IMR-90 (cell line): ENCODE data around the gene INPP5A. TPM values are rescaled to one million over a fixed set of nuclear protein-coding genes. Genes with fewer than 3 reads are reported as not detected.

Source experiments
- ATAC-seq: fragments of 200-7000 bp; cut with Tn5 transposase; 2 replicates; pipeline ENCODE4 v1.9.1; 2020; ENCODE audit warnings: low read depth, mild to moderate bottlenecking, moderate library complexity
- BruUV-seq: library from RNA; stranded (reverse); fragments of 400-500 nt; replicated peaks from 2 replicates; lab custom pipeline; 2021; lab: Mats Ljungman, UMichigan
- CTCF ChIA-PET: fragments of 300-600 bp; formaldehyde crosslinking; extraction: SDS; loops from one replicate; lab custom pipeline; 2021; ENCODE audit warnings: antibody characterized with exemption; lab: Yijun Ruan, JAX
- POLR2A ChIA-PET: fragments of 300-600 bp; sonication (Branson Sonifier 250); formaldehyde crosslinking; loops from one replicate; lab custom pipeline; 2022; ENCODE audit warnings: antibody characterized with exemption; ENCODE audit not compliant: unreplicated experiment; lab: Charles Lee
- DNase-seq: peaks from one replicate; pipeline ENCODE4 v3.0.0; 2013
- H2AFZ ChIP-seq: replicated peaks from 2 replicates; pipeline ENCODE3; 2013; ENCODE audit warnings: low read length, mild to moderate bottlenecking; ENCODE audit not compliant: poor library complexity
- H2AK5ac ChIP-seq: 2 replicates; pipeline ENCODE4 v1.6.1; 2013; ENCODE audit warnings: low read depth, low read length, inconsistent platforms
- H2AK9ac ChIP-seq: replicated peaks from 2 replicates; pipeline ENCODE3; 2013; ENCODE audit warnings: mild to moderate bottlenecking, low read depth, low read length, moderate library complexity; ENCODE audit not compliant: poor library complexity
- H2BK120ac ChIP-seq: 2 replicates; pipeline ENCODE4 v1.6.1; 2013; ENCODE audit warnings: low read depth, low read length, inconsistent platforms
- H2BK15ac ChIP-seq: 3 replicates; pipeline ENCODE4 v1.6.1; 2013; ENCODE audit warnings: low read depth, low read length, inconsistent platforms
- H2BK20ac ChIP-seq: 2 replicates; pipeline ENCODE4 v1.6.1; 2013; ENCODE audit warnings: low read depth, mild to moderate bottlenecking, inconsistent platforms, low read length, moderate library complexity
- H2BK5ac ChIP-seq: 2 replicates; pipeline ENCODE4 v1.6.1; 2013; ENCODE audit warnings: mild to moderate bottlenecking, low read depth, low read length, inconsistent platforms; ENCODE audit not compliant: poor library complexity, severe bottlenecking
- H3K14ac ChIP-seq: replicated peaks from 2 replicates; pipeline ENCODE4 v1.6.1; 2013; ENCODE audit warnings: low read depth, low read length, inconsistent platforms
- H3K18ac ChIP-seq: 2 replicates; pipeline ENCODE4 v1.6.1; 2013; ENCODE audit warnings: low read depth, low read length, control low read depth
- H3K23ac ChIP-seq: 2 replicates; pipeline ENCODE4 v1.6.1; 2013; ENCODE audit warnings: low read depth, low read length, inconsistent platforms
- H3K27ac ChIP-seq: 2 replicates; pipeline ENCODE4 v1.5.1; 2013; ENCODE audit warnings: mild to moderate bottlenecking, control low read depth, low read length; ENCODE audit not compliant: insufficient read depth
- H3K27me3 ChIP-seq: 2 replicates; pipeline ENCODE4 v1.6.1; 2013; ENCODE audit warnings: low read length; ENCODE audit not compliant: control insufficient read depth, insufficient read depth
- H3K36me3 ChIP-seq: 2 replicates; pipeline ENCODE4 v1.6.1; 2013; ENCODE audit warnings: low read length, mixed read lengths; ENCODE audit not compliant: control insufficient read depth, insufficient read depth
- H3K4ac ChIP-seq: 2 replicates; pipeline ENCODE4 v1.6.1; 2013; ENCODE audit warnings: low read depth, low read length, inconsistent platforms
- H3K4me1 ChIP-seq: 2 replicates; pipeline ENCODE4 v1.6.1; 2013; ENCODE audit warnings: low read length, mixed read lengths; ENCODE audit not compliant: control insufficient read depth, insufficient read depth
- H3K4me2 ChIP-seq: 2 replicates; pipeline ENCODE4 v1.6.1; 2013; ENCODE audit warnings: low read depth, mild to moderate bottlenecking, control low read depth, low read length, moderate library complexity
- H3K4me3 ChIP-seq: 2 replicates; pipeline ENCODE4 v1.5.1; 2013; ENCODE audit warnings: low read depth, mild to moderate bottlenecking, control low read depth, low read length, moderate library complexity; ENCODE audit not compliant: insufficient read depth
- H3K56ac ChIP-seq: 2 replicates; pipeline ENCODE4 v1.6.1; 2013; ENCODE audit warnings: low read length, inconsistent platforms; ENCODE audit not compliant: insufficient read depth; ENCODE audit errors: extremely low read depth
- H3K79me1 ChIP-seq, 2 experiments: 2 replicates each; pipeline ENCODE4 v1.6.1; 2013; ENCODE audit warnings: low read length in 2 of 2, inconsistent platforms in 1 of 2, low read depth in 1 of 2
- H3K9ac ChIP-seq: 2 replicates; pipeline ENCODE4 v1.6.1; 2013; ENCODE audit warnings: low read depth, low read length, control low read depth
- H3K9me1 ChIP-seq: 2 replicates; pipeline ENCODE4 v1.6.1; 2013; ENCODE audit warnings: low read length, inconsistent platforms; ENCODE audit not compliant: insufficient read depth
- H3K9me3 ChIP-seq: 2 replicates; pipeline ENCODE4 v1.6.1; 2013; ENCODE audit warnings: low read length; ENCODE audit not compliant: control insufficient read depth, insufficient read depth
- H4K20me1 ChIP-seq: 2 replicates; pipeline ENCODE4 v1.6.1; 2013; ENCODE audit warnings: low read length, inconsistent platforms; ENCODE audit not compliant: insufficient read depth
- H4K5ac ChIP-seq: 2 replicates; pipeline ENCODE4 v1.6.1; 2013; ENCODE audit warnings: mild to moderate bottlenecking, low read depth, low read length, control low read depth
- H4K8ac ChIP-seq, 2 experiments: 2 replicates each; pipeline ENCODE4 v1.6.1; 2013; ENCODE audit warnings: low read depth in 2 of 2, low read length in 2 of 2, control low read depth in 1 of 2, inconsistent platforms in 1 of 2
- H4K91ac ChIP-seq: 2 replicates; pipeline ENCODE4 v1.6.1; 2013; ENCODE audit warnings: low read depth, low read length, inconsistent platforms; ENCODE audit not compliant: insufficient read depth
- CEBPB ChIP-seq: IDR thresholded peaks from 2 replicates; pipeline ENCODE4 v1.6.1; 2012; ENCODE audit warnings: low read depth, low read length, improper control_type of control experiment
- CHD1 ChIP-seq: IDR thresholded peaks from 2 replicates; pipeline ENCODE4 v1.6.1; 2012; ENCODE audit warnings: low read depth, low read length, improper control_type of control experiment
- RAD21 ChIP-seq: IDR thresholded peaks from 2 replicates; pipeline ENCODE4 v1.6.1; 2012; ENCODE audit warnings: low read length, improper control_type of control experiment
- RCOR1 ChIP-seq: IDR thresholded peaks from 2 replicates; pipeline ENCODE4 v1.6.1; 2012; ENCODE audit warnings: mild to moderate bottlenecking, low read length, improper control_type of control experiment; ENCODE audit not compliant: insufficient replicate concordance
- WGBS, 2 experiments: methylation state at CpG; one replicate each; pipeline versions ENCODE4 v1.1.5 to v1.1.7; 2013; ENCODE audit warnings: missing lambda C conversion rate in 2 of 2; ENCODE audit not compliant: insufficient read length in 1 of 2; ENCODE audit errors: extremely low coverage in 2 of 2; 5-methylcytosine and 5-hydroxymethylcytosine counted together
- dilution Hi-C: fragments of 300-500 bp; cut with HindIII; formaldehyde crosslinking; loops from one replicate; pipeline ENCODE4 v1.14.3; 2018; ENCODE audit warnings: low sequenced_read_pairs; ENCODE audit not compliant: unreplicated experiment
- in situ Hi-C: fragments of 300-500 bp; cut with MboI; formaldehyde crosslinking; loops from 3 replicates; pipeline ENCODE4 v1.14.3; 2019; ENCODE audit warnings: low sequenced_read_pairs, inconsistent platforms, mixed read lengths
- intact Hi-C: fragments of 100-400 bp; cut with micrococcal nuclease; formaldehyde crosslinking; loops from 2 replicates; pipeline ENCODE4 v1.10.0; 2022
- polyA plus RNA-seq, 3 experiments: library from polyadenylated mRNA; depleted of rRNA; stranded (reverse); fragments of >200 nt; gene quantifications; 2 replicates each; pipeline ENCODE4 v1.2.3, GENCODE V29; 2012; ENCODE audit warnings: low replicate concordance in 1 of 3
- total RNA-seq: library from RNA; depleted of rRNA; stranded (reverse); fragments of >200 nt; gene quantifications from 2 replicates; pipeline ENCODE4 v1.2.3, GENCODE V29; 2012

INPP5A gene
- total and polyA plus RNA-seq, 2 of the 4 experiments (the other 2 are of a cell fraction): 21.4 to 36.7 TPM

DNA sequence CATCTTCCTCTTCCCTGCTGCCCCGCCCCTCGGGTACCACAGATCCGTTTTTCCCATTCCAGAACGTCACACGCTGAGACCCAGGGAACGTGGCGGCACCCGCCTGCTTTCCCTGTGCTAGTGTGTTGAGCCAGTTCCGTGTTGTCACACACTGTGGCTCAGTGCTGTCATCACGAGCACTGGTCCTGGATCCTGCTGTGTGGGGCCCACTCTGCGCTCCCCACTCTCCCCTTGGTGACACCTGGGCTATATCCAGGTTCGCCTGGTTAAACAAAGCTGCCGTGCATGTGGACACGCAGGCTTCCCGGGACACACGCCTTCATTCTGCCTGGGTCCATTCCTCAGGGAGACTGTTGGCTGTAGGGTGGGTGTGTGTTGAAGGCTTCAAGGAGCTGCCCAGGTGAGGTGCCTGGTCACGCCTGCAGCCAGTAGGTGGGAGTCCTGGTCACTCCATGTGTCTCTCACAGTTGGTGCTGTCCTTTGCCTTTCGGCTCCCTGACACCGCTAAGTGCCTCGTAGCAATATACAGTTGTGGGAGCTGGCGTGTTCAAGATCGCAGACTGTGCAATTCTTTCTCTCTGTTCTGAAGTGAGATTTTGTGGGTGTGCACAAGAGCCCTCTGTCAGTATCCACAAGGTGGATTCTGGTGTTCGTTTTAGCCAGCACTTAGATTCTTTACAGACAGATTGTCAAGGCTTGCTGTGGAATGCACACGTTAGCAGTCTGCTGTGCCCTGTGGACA is 88.6 kb downstream of the INPP5A start:
- H3K36me3 ChIP-seq: no peaks in the 10 kb centered on the region
- no peak overlapping the region for H3K4me2 ChIP-seq
- H3K23ac ChIP-seq: no peak overlapping the region
- H3K27ac ChIP-seq: no peak overlapping the region
- no peak overlapping the region for H3K14ac ChIP-seq
- in situ Hi-C loops: no loop called here
- no TSS peak for BruUV-seq
- intact Hi-C loops: no loop called here
- H3K4ac ChIP-seq: no peak overlapping the region
- H4K20me1 ChIP-seq: peaks cover 4% of the 10 kb centered on the region; the same call in 1 of the 2 replicates
- H4K8ac ChIP-seq: no peak overlapping the region
- no peak overlapping the region for H2AK9ac ChIP-seq
- H2BK5ac ChIP-seq: no peak overlapping the region
- no peak overlapping the region for H2BK15ac ChIP-seq
- no peak overlapping the region for H4K5ac ChIP-seq
- H3K27me3 ChIP-seq: no peaks in the 10 kb centered on the region
- H3K4me3 ChIP-seq: no peak overlapping the region
- H2BK20ac ChIP-seq: no peak overlapping the region
- peaks cover 17% of the 10 kb centered on the region for H3K4me1 ChIP-seq
- ATAC-seq (no peak), DNase-seq (no peak)
- peaks cover 17 to 42% of the 10 kb centered on the region in 2 experiments for H3K79me1 ChIP-seq
- H3K9me3 ChIP-seq: no peaks in the 10 kb centered on the region
- CTCF ChIA-PET: no interaction called here
- H3K9ac ChIP-seq: no peak overlapping the region
- H3K18ac ChIP-seq: no peak overlapping the region
- dilution Hi-C loops: no loop called here
- no peak overlapping the region for H3K56ac ChIP-seq
- TF ChIP-seq RCOR1 (no peak), CHD1 (no peak), CEBPB (no peak), RAD21 (no peak)
- WGBS, 2 experiments: 84% methylated on average over 12 of the region's 24 CpGs; no CpG with 5 or more reads in 1 of the 2 experiments
- no peak overlapping the region for H2BK120ac ChIP-seq
- peaks cover 22% of the 10 kb centered on the region for H3K9me1 ChIP-seq
- H4K91ac ChIP-seq: no peak overlapping the region
- no peak overlapping the region for H2AFZ ChIP-seq
- POLR2A ChIA-PET: interaction anchor here (0.5 kb wide), 1 partner anchor 172 kb away, joined by 5 read pairs; no protein-coding TSS in a partner anchor
- no peak overlapping the region for H2AK5ac ChIP-seq
